Lower lobe of right lung (tissue), 2 donors: ENCODE data around the gene HTRA1. TPM values are rescaled to one million over a fixed set of nuclear protein-coding genes. Genes with fewer than 3 reads are reported as not detected.

ENCODE experiments used
- ATAC-seq, 2 donors: fragments of 200-7000 bp; cut with Tn5 transposase; one replicate each; pipeline ENCODE4 v1.9.1; 2020 to 2022; ENCODE audit warnings: mild to moderate bottlenecking in 2 of 2, moderate library complexity in 2 of 2
- DNase-seq: peaks from one replicate; pipeline ENCODE4 v3.0.0-alpha.2; 2020
- H3K27ac ChIP-seq: fragments of 200-600 bp; one replicate; pipeline ENCODE4 v1.8.0; 2022
- H3K27me3 ChIP-seq: fragments of 200-600 bp; one replicate; pipeline ENCODE4 v1.8.0; 2022; ENCODE audit warnings: low read depth
- H3K36me3 ChIP-seq: fragments of 200-600 bp; one replicate; pipeline ENCODE4 v1.8.0; 2022; ENCODE audit warnings: mild to moderate bottlenecking
- H3K4me1 ChIP-seq: fragments of 200-600 bp; one replicate; pipeline ENCODE4 v1.8.0; 2022
- H3K4me3 ChIP-seq: fragments of 200-600 bp; one replicate; pipeline ENCODE4 v1.8.0; 2022; ENCODE audit warnings: mild to moderate bottlenecking
- H3K9me3 ChIP-seq: fragments of 200-600 bp; one replicate; pipeline ENCODE4 v1.8.0; 2022
- CTCF ChIP-seq: fragments of 200-600 bp; IDR thresholded peaks from one replicate; pipeline ENCODE4 v1.8.0; 2022; ENCODE audit warnings: antibody characterized with exemption, mild to moderate bottlenecking
- intact Hi-C: fragments of 100-400 bp; cut with DNase I; formaldehyde crosslinking; loops from one replicate; pipeline ENCODE4 v1.11.0; 2022
- total RNA-seq: library from RNA; stranded (reverse); fragmentation: NEBNext Ultra II Directional; extraction: Animal tissue kit (Norgen Biotek cat#: 25700); gene quantifications from one replicate; pipeline ENCODE4 v1.2.1, GENCODE V29; 2021
- donor health status: DM: no; HTN: yes; CAD: no; lungs with severe emphysema.

HTRA1 gene
- total RNA-seq, 1 donor from 2014 or later = 45.3 TPM

GRCh38 chr10:122492006-122492405 lies 30.7 kb downstream of the HTRA1 start:
- no peak for ATAC-seq
- Histone ChIP-seq H3K4me1 (peaks cover 22% of the 10 kb centered on the region), H3K27ac (no peak overlapping the region), H3K4me3 (no peak overlapping the region), H3K36me3 (peaks cover 3% of the 10 kb centered on the region), H3K27me3 (no peaks in the 10 kb centered on the region), H3K9me3 (no peaks in the 10 kb centered on the region)
- no peak for TF ChIP-seq CTCF
- peak; percentile 29 for DNase-seq
- intact Hi-C loops = no loop called here

- intact Hi-C loops = no loop called here
- Histone ChIP-seq H3K36me3 (peaks cover 3% of the 10 kb centered on the region), H3K4me1 (peaks cover 18% of the 10 kb centered on the region), H3K27me3 (no peaks in the 10 kb centered on the region), H3K4me3 (no peak overlapping the region), H3K27ac (no peak overlapping the region), H3K9me3 (no peaks in the 10 kb centered on the region)
- peak; percentile 32 for DNase-seq
- TF ChIP-seq CTCF = no peak
- no peak for ATAC-seq
Observed at GRCh38 chr10:122492999-122493481, 31.7 kb downstream of the HTRA1 start.

GRCh38 chr10:122493761-122494160 lies 32.4 kb downstream of the HTRA1 start:
- intact Hi-C loops = no loop called here
- ATAC-seq (no peak), DNase-seq (peak; percentile 14)
- Histone ChIP-seq H3K36me3 (peaks cover 3% of the 10 kb centered on the region), H3K4me1 (peaks cover 24% of the 10 kb centered on the region), H3K27ac (no peak overlapping the region), H3K27me3 (no peaks in the 10 kb centered on the region), H3K9me3 (no peaks in the 10 kb centered on the region), H3K4me3 (no peak overlapping the region)
- no peak for TF ChIP-seq CTCF

GRCh38 chr10:122494173-122494820 lies 32.9 kb downstream of the HTRA1 start:
- no peak for TF ChIP-seq CTCF
- peak overlapping the region; percentile 31 for H3K27ac ChIP-seq
- H3K36me3 ChIP-seq = peaks cover 3% of the 10 kb centered on the region
- no peak overlapping the region for H3K4me3 ChIP-seq
- no peaks in the 10 kb centered on the region for H3K9me3 ChIP-seq
- DNase-seq = peak; percentile 29
- intact Hi-C loops = no loop called here
- H3K27me3 ChIP-seq = no peaks in the 10 kb centered on the region
- no peak for ATAC-seq
- H3K4me1 ChIP-seq = peaks cover 30% of the 10 kb centered on the region

GRCh38 chr10:122494833-122495232 lies 33.5 kb downstream of the HTRA1 start:
- H3K36me3 ChIP-seq = peaks cover 2% of the 10 kb centered on the region
- H3K4me1 ChIP-seq = peaks cover 32% of the 10 kb centered on the region
- DNase-seq (peak; percentile 41), ATAC-seq (peak in 1 of 2 donors; percentile 30)
- H3K4me3 ChIP-seq = no peak overlapping the region
- TF ChIP-seq CTCF = no peak
- H3K27me3 ChIP-seq = no peaks in the 10 kb centered on the region
- H3K27ac ChIP-seq = peak overlapping the region; percentile 31
- intact Hi-C loops = no loop called here
- no peaks in the 10 kb centered on the region for H3K9me3 ChIP-seq
